ENCODE data around the gene CAV3.

- TF ChIP-seq CTCF (IDR thresholded peaks at IDR 0.05; ENCODE audit: insufficient read depth, low read length, poor library complexity, severe bottlenecking) (no peak), EZH2phosphoT487 (conservative IDR thresholded peaks at IDR 0.05; ENCODE audit: low read length) (no peak)
Observed at GRCh38 chr3:8709287-8709686, 24.3 kb upstream of the CAV3 start.
